Muscle layer of colon (tissue), 2 donors: ENCODE results near the gene PARP4.
"Not testable (repeated sequence)": the region's sequence is repeated elsewhere in the genome, so short reads cannot be mapped to it uniquely, and the experiment has no call there.

ENCODE experiments used
- H3K27ac ChIP-seq: one replicate; pipeline ENCODE4 v1.7.0; 2013; ENCODE audit warnings: low read depth, mild to moderate bottlenecking, low read length, moderate library complexity
- H3K27me3 ChIP-seq, 2 donors: one replicate each; pipeline ENCODE4 v1.7.0; 2013; ENCODE audit warnings: low read length in 2 of 2, mild to moderate bottlenecking in 2 of 2; ENCODE audit not compliant: insufficient read depth in 2 of 2, control insufficient read depth in 1 of 2
- H3K36me3 ChIP-seq: one replicate; pipeline ENCODE4 v1.7.0; 2013; ENCODE audit warnings: mild to moderate bottlenecking, low read length; ENCODE audit not compliant: insufficient read depth
- H3K4me1 ChIP-seq: one replicate; pipeline ENCODE4 v1.7.0; 2013; ENCODE audit warnings: mild to moderate bottlenecking, low read length; ENCODE audit not compliant: insufficient read depth
- H3K4me3 ChIP-seq, 2 donors: one replicate each; pipeline ENCODE4 v1.7.0; 2013; ENCODE audit warnings: low read length in 2 of 2, low read depth in 1 of 2, mild to moderate bottlenecking in 1 of 2, moderate library complexity in 1 of 2
- H3K9ac ChIP-seq: one replicate; pipeline ENCODE4 v1.7.0; 2013; ENCODE audit warnings: low read length
- H3K9me3 ChIP-seq: one replicate; pipeline ENCODE4 v1.7.0; 2013; ENCODE audit warnings: mild to moderate bottlenecking, low read length
- donor health status: abdominal sarcoma.
- donor health status: Adenocarcinoma of cecum.

PARP4 gene

GRCh38 chr13:24472129-24472528 lies 40.4 kb downstream of the PARP4 start:
- H3K4me3 ChIP-seq, H3K4me1 ChIP-seq, H3K27me3 ChIP-seq, H3K27ac ChIP-seq, H3K9ac ChIP-seq, H3K9me3 ChIP-seq: not testable (repeated sequence)
- peaks cover 59% of the 10 kb centered on the region for H3K36me3 ChIP-seq

GRCh38 chr13:24463078-24463477 lies 49.5 kb downstream of the PARP4 start:
- Histone ChIP-seq H3K4me1 (no peaks in the 10 kb centered on the region), H3K9ac (no peak overlapping the region), H3K36me3 (peaks cover 27% of the 10 kb centered on the region), H3K27me3 (no peaks in the 10 kb centered on the region), H3K4me3 (no peak overlapping the region), H3K27ac (no peak overlapping the region), H3K9me3 (no peaks in the 10 kb centered on the region)

GRCh38 chr13:24460256-24460655 lies 52.3 kb downstream of the PARP4 start:
- Histone ChIP-seq H3K4me3 (no peak overlapping the region), H3K4me1 (no peaks in the 10 kb centered on the region), H3K27me3 (no peaks in the 10 kb centered on the region), H3K27ac (no peak overlapping the region), H3K9ac (no peak overlapping the region), H3K36me3 (peaks cover 33% of the 10 kb centered on the region), H3K9me3 (no peaks in the 10 kb centered on the region)

GRCh38 chr13:24459726-24460125 lies 52.9 kb downstream of the PARP4 start:
- Histone ChIP-seq H3K36me3 (peaks cover 38% of the 10 kb centered on the region), H3K27ac (no peak overlapping the region), H3K27me3 (no peaks in the 10 kb centered on the region), H3K4me3 (no peak overlapping the region), H3K9me3 (no peaks in the 10 kb centered on the region), H3K9ac (no peak overlapping the region), H3K4me1 (no peaks in the 10 kb centered on the region)

- H3K36me3 ChIP-seq = peaks cover 43% of the 10 kb centered on the region
- no peaks in the 10 kb centered on the region for H3K4me1 ChIP-seq
- H3K27me3 ChIP-seq = no peaks in the 10 kb centered on the region
- H3K9ac ChIP-seq = no peak overlapping the region
- H3K27ac ChIP-seq = no peak overlapping the region
- no peak overlapping the region for H3K4me3 ChIP-seq
- H3K9me3 ChIP-seq = no peaks in the 10 kb centered on the region
Observed at GRCh38 chr13:24459234-24459633, 53.3 kb downstream of the PARP4 start.

GRCh38 chr13:24458736-24459135 lies 53.8 kb downstream of the PARP4 start:
- no peak overlapping the region for H3K9ac ChIP-seq
- H3K4me1 ChIP-seq = no peaks in the 10 kb centered on the region
- no peaks in the 10 kb centered on the region for H3K27me3 ChIP-seq
- H3K27ac ChIP-seq = no peak overlapping the region
- H3K36me3 ChIP-seq = peaks cover 46% of the 10 kb centered on the region
- H3K4me3 ChIP-seq = no peak overlapping the region
- H3K9me3 ChIP-seq = no peaks in the 10 kb centered on the region

- peaks cover 55% of the 10 kb centered on the region for H3K36me3 ChIP-seq
- H3K9me3 ChIP-seq = no peaks in the 10 kb centered on the region
- H3K27me3 ChIP-seq = no peaks in the 10 kb centered on the region
- no peak overlapping the region for H3K27ac ChIP-seq
- H3K4me1 ChIP-seq = no peaks in the 10 kb centered on the region
- H3K9ac ChIP-seq = no peak overlapping the region
- H3K4me3 ChIP-seq = no peak overlapping the region
Observed at GRCh38 chr13:24456396-24456795, 56.2 kb downstream of the PARP4 start.

- H3K4me3 ChIP-seq = no peak overlapping the region
- no peak overlapping the region for H3K27ac ChIP-seq
- H3K9me3 ChIP-seq = no peaks in the 10 kb centered on the region
- no peaks in the 10 kb centered on the region for H3K4me1 ChIP-seq
- H3K9ac ChIP-seq = no peak overlapping the region
- no peaks in the 10 kb centered on the region for H3K27me3 ChIP-seq
- H3K36me3 ChIP-seq = peaks cover 47% of the 10 kb centered on the region
Observed at GRCh38 chr13:24454056-24454455, 58.5 kb downstream of the PARP4 start.

- H3K36me3 ChIP-seq = peaks cover 47% of the 10 kb centered on the region
- no peak overlapping the region for H3K27ac ChIP-seq
- no peaks in the 10 kb centered on the region for H3K27me3 ChIP-seq
- no peaks in the 10 kb centered on the region for H3K4me1 ChIP-seq
- no peak overlapping the region for H3K4me3 ChIP-seq
- H3K9me3 ChIP-seq = no peaks in the 10 kb centered on the region
- no peak overlapping the region for H3K9ac ChIP-seq
Observed at GRCh38 chr13:24452044-24452443, 60.5 kb downstream of the PARP4 start.

GRCh38 chr13:24450530-24450929 lies 62.0 kb downstream of the PARP4 start:
- H3K4me3 ChIP-seq = no peak overlapping the region
- peaks cover 47% of the 10 kb centered on the region for H3K36me3 ChIP-seq
- no peak overlapping the region for H3K9ac ChIP-seq
- no peak overlapping the region for H3K27ac ChIP-seq
- no peaks in the 10 kb centered on the region for H3K4me1 ChIP-seq
- H3K27me3 ChIP-seq = no peaks in the 10 kb centered on the region
- no peaks in the 10 kb centered on the region for H3K9me3 ChIP-seq

- peaks cover 33% of the 10 kb centered on the region for H3K36me3 ChIP-seq
- not testable (repeated sequence) for H3K4me3 ChIP-seq, H3K27me3 ChIP-seq, H3K9ac ChIP-seq, H3K4me1 ChIP-seq, H3K9me3 ChIP-seq, H3K27ac ChIP-seq
Observed at GRCh38 chr13:24444851-24445250, 67.7 kb downstream of the PARP4 start.

- no peak overlapping the region for H3K9ac ChIP-seq
- no peaks in the 10 kb centered on the region for H3K27me3 ChIP-seq
- peaks cover 39% of the 10 kb centered on the region for H3K36me3 ChIP-seq
- H3K4me3 ChIP-seq = no peak overlapping the region
- no peaks in the 10 kb centered on the region for H3K4me1 ChIP-seq
- H3K27ac ChIP-seq = no peak overlapping the region
- no peaks in the 10 kb centered on the region for H3K9me3 ChIP-seq
Observed at GRCh38 chr13:24443366-24443765, 69.2 kb downstream of the PARP4 start.
